Measurements from ENCODE around the gene FAM83B. TPM values are rescaled to one million over a fixed set of nuclear protein-coding genes. Genes with fewer than 3 reads are reported as not detected.

FAM83B gene
- total and polyA plus RNA-seq, 8 donors, result 0.16 to 10.0 (median 3.8) TPM

GRCh38 chr6:54886932-54887584 lies 40.5 kb downstream of the FAM83B start:
- no peak overlapping the region for H3K27ac ChIP-seq
- no peaks in the 10 kb centered on the region for H3K27me3 ChIP-seq
- TF ChIP-seq CTCF (IDR thresholded peaks at IDR 0.05), result no peak
- ATAC-seq (no peak), DNase-seq (no peak)
- H3K4me1 ChIP-seq, result no peaks in the 10 kb centered on the region
- H3K36me3 ChIP-seq, result no peaks in the 10 kb centered on the region
- intact Hi-C loops (cut with DNase I), result no loop called here
- H3K4me3 ChIP-seq, result no peak overlapping the region
- no peaks in the 10 kb centered on the region for H3K9me3 ChIP-seq

- Histone ChIP-seq H3K36me3 (no peaks in the 10 kb centered on the region), H3K4me3 (no peak overlapping the region), H3K27me3 (no peaks in the 10 kb centered on the region), H3K9me3 (no peaks in the 10 kb centered on the region), H3K4me1 (no peaks in the 10 kb centered on the region), H3K27ac (no peak overlapping the region)
- intact Hi-C loops (cut with DNase I), result no loop called here
- ATAC-seq, result no peak
- no peak for DNase-seq
- no peak for TF ChIP-seq CTCF (IDR thresholded peaks at IDR 0.05)
Measured at GRCh38 chr6:54891536-54891935, 45.0 kb downstream of the FAM83B start.

- TF ChIP-seq CTCF (IDR thresholded peaks at IDR 0.05), result no peak
- Histone ChIP-seq H3K4me3 (no peak overlapping the region), H3K9me3 (no peaks in the 10 kb centered on the region), H3K27ac (no peak overlapping the region), H3K36me3 (no peaks in the 10 kb centered on the region), H3K27me3 (no peaks in the 10 kb centered on the region), H3K4me1 (no peaks in the 10 kb centered on the region)
- DNase-seq (no peak), ATAC-seq (no peak)
- intact Hi-C loops (cut with DNase I), result no loop called here
Measured at GRCh38 chr6:54892831-54893230, 46.3 kb downstream of the FAM83B start.

GRCh38 chr6:54893818-54894217 lies 47.2 kb downstream of the FAM83B start:
- no peak for ATAC-seq

GRCh38 chr6:54896302-54896701 lies 49.7 kb downstream of the FAM83B start:
- H3K9me3 ChIP-seq, result no peaks in the 10 kb centered on the region

More at GRCh38 chr6:54893818-54894217, 47.2 kb downstream of the FAM83B start:
- intact Hi-C loops (cut with DNase I), result no loop called here
- H3K9me3 ChIP-seq, result no peaks in the 10 kb centered on the region
- H3K27ac ChIP-seq, result no peak overlapping the region
- DNase-seq, result no peak
- no peaks in the 10 kb centered on the region for H3K36me3 ChIP-seq
- no peak for TF ChIP-seq CTCF (IDR thresholded peaks at IDR 0.05)
- no peaks in the 10 kb centered on the region for H3K4me1 ChIP-seq
- H3K27me3 ChIP-seq, result no peaks in the 10 kb centered on the region
- no peak overlapping the region for H3K4me3 ChIP-seq

More at GRCh38 chr6:54896302-54896701, 49.7 kb downstream of the FAM83B start:
- no peaks in the 10 kb centered on the region for H3K36me3 ChIP-seq
- H3K4me3 ChIP-seq, result no peak overlapping the region
- DNase-seq (no peak), ATAC-seq (no peak)
- no peak overlapping the region for H3K27ac ChIP-seq
- H3K4me1 ChIP-seq, result no peaks in the 10 kb centered on the region
- intact Hi-C loops (cut with DNase I), result no loop called here
- TF ChIP-seq CTCF (IDR thresholded peaks at IDR 0.05), result no peak
- H3K27me3 ChIP-seq, result no peaks in the 10 kb centered on the region

Measured in left lung (tissue), 10 donors.